T-cell (primary cell): ENCODE data around the gene AMACR. TPM values are rescaled to one million over a fixed set of nuclear protein-coding genes. Genes with fewer than 3 reads are reported as not detected.

ENCODE experiments used
- ATAC-seq, 4 experiments: fragments of 200-7000 bp in 3 of 4; fragments of 150-1000 bp in 1 of 4; cut with Tn5 transposase; replicated peaks in 1 of 4; 1 replicate in 3 of 4; 2 replicates in 1 of 4; pipeline ENCODE4 v1.10.0; 2021; ENCODE audit warnings: moderate library complexity in 3 of 4, mild to moderate bottlenecking in 2 of 4, moderate number of reproducible peaks in 1 of 4
- CTCF ChIA-PET, 2 donors: fragments of 300-600 bp; sonication (Branson Sonifier 250); formaldehyde crosslinking; loops; one replicate each; lab custom pipeline; 2022; ENCODE audit warnings: antibody characterized with exemption in 2 of 2; lab: Charles Lee
- POLR2A ChIA-PET, 2 donors: fragments of 300-600 bp; sonication (Branson Sonifier 250); formaldehyde crosslinking; loops; one replicate each; lab custom pipeline; 2022; ENCODE audit warnings: antibody characterized with exemption in 2 of 2; lab: Charles Lee
- DNase-seq, 35 experiments: peaks; one replicate each; pipeline versions ENCODE4 v3.0.0 to v3.0.0-alpha.2; 2013 to 2023
- H3K27ac ChIP-seq: one replicate; pipeline ENCODE4 v1.5.1; 2013; ENCODE audit warnings: low read length
- H3K27me3 ChIP-seq, 2 experiments: replicated peaks in 1 of 2; 1 replicate in 1 of 2; 2 replicates in 1 of 2; pipeline versions ENCODE4 v1.6.1 to v1.7.0; 2013; ENCODE audit warnings: low read length in 1 of 2, mixed read lengths in 1 of 2; ENCODE audit not compliant: control insufficient read depth in 2 of 2, insufficient read depth in 2 of 2; ENCODE audit errors: extremely low read depth in 1 of 2
- H3K36me3 ChIP-seq, 2 donors: 1 replicate in 1 of 2; 2 replicates in 1 of 2; pipeline versions ENCODE4 v1.6.1 to v1.7.0; 2013; ENCODE audit warnings: low read length in 1 of 2; ENCODE audit not compliant: control insufficient read depth in 2 of 2, insufficient read depth in 1 of 2; ENCODE audit errors: extremely low read depth in 1 of 2
- H3K4me1 ChIP-seq, 2 experiments: 1 replicate in 1 of 2; 2 replicates in 1 of 2; pipeline versions ENCODE4 v1.6.1 to v1.7.0; 2013; ENCODE audit warnings: low read length in 2 of 2, mixed read lengths in 1 of 2; ENCODE audit not compliant: insufficient read depth in 2 of 2, control insufficient read depth in 1 of 2; ENCODE audit errors: extremely low read depth in 1 of 2
- H3K4me3 ChIP-seq, 2 donors: 1 replicate in 1 of 2; 2 replicates in 1 of 2; pipeline versions ENCODE4 v1.5.1 to v1.7.0; 2013; ENCODE audit warnings: mild to moderate bottlenecking in 2 of 2, low read length in 1 of 2, moderate library complexity in 1 of 2; ENCODE audit not compliant: control insufficient read depth in 1 of 2; ENCODE audit errors: extremely low read depth in 1 of 2
- H3K9me3 ChIP-seq: 2 replicates; pipeline ENCODE4 v1.7.0; 2013
- H3K27ac Mint-ChIP-seq, 2 donors: one replicate each; pipeline ENCODE4 v1.8.0; 2020 to 2021; ENCODE audit warnings: mild to moderate bottlenecking in 2 of 2, mixed read lengths in 2 of 2
- H3K27me3 Mint-ChIP-seq, 2 donors: one replicate each; pipeline ENCODE4 v1.8.0; 2021 to 2022; ENCODE audit warnings: mixed read lengths in 2 of 2
- H3K36me3 Mint-ChIP-seq: one replicate; pipeline ENCODE4 v1.8.0; 2021; ENCODE audit warnings: mixed read lengths
- H3K4me1 Mint-ChIP-seq, 3 donors: one replicate each; pipeline ENCODE4 v1.8.0; 2020 to 2022; ENCODE audit warnings: mixed read lengths in 3 of 3, mild to moderate bottlenecking in 1 of 3
- H3K4me3 Mint-ChIP-seq, 3 donors: one replicate each; pipeline ENCODE4 v1.8.0; 2020 to 2022; ENCODE audit warnings: mild to moderate bottlenecking in 3 of 3, mixed read lengths in 3 of 3, moderate library complexity in 3 of 3
- H3K9me3 Mint-ChIP-seq, 3 donors: one replicate each; pipeline ENCODE4 v1.8.0; 2020 to 2022; ENCODE audit warnings: mixed read lengths in 3 of 3
- WGBS: methylation state at CpG from one replicate; pipeline ENCODE4 v1.1.5; 2013; ENCODE audit warnings: missing lambda C conversion rate; ENCODE audit not compliant: insufficient coverage; 5-methylcytosine and 5-hydroxymethylcytosine counted together
- total RNA-seq, 35 experiments: library from RNA in 6 of 35; stranded (reverse) in 6 of 35; fragments of 120-200 nt in 1 of 35; gene quantifications; one replicate each; pipeline versions ENCODE4 v1.2.1 to v1.2.4 and lab custom pipeline; 2013 to 2026

Gene AMACR
- total RNA-seq: 1 to 10 TPM; 2.6 to 6.9 (median 3.9) TPM
- 6.0 TPM for total RNA-seq (2013)
- 0 to 1.1 (median 0.19) reads per million in 29 experiments for total RNA-seq (lab: John Stamatoyannopoulos, UW)

DNA sequence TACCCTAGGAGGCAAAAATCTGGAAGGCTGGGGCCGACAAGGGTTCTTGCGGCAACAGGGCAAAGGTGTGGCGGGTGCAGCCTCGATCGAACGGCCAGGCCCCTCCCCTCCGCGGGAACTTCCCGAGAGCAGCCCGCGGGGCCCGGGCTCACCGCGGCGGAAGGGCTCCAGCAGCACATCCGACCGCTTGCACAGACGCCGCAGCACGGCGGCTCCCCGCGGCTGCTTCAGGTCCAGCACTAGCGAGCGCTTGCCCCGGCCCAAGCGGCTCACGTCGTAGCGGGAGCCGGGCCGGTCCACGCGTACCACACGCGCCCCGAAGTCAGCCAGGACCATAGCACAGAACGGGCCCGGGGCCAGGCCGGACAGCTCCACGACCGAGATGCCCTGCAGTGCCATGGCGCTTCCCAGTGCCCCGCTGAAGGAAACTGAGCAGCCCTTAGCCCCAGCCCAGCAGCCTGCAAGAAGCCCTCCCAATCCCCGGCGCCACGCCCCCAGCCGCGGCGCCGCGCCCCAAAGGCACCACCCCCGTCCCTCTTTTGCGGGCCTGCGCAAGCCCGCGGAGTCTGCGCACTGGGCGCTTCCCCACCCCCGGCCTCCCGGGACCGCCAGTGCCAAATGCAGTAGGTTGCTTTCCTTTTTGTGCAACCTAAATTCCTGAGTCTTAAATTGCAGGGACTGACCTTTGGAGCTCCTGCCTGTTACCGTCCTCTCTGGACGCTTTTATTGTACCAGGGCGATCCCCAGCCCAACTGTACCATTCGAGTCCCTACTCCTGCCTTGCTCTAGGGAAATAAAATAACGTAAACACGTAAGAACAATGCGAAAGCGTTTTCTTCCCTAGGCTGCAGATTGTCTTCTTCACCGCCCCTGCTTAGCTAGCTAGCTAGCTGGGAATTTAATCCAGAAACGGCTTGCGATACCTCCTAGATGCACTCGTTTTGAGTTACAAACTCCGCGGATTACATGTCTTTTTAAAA, at the start of gene AMACR:
Gene AMACR, minus strand, starts transcription at position 430 of the 980 bp plus-strand sequence. Its CDS starts 31 bp downstream, at position 399.
- under 1% methylated on average over 70 of the region's 76 CpGs for WGBS
- Histone ChIP-seq H3K27ac (peak within 1 kb of the TSS; percentile 84), H3K36me3 (peaks cover 0 to 10% of the 10 kb centered on the region in 2 donors), H3K4me1 (peaks cover 9 to 16% of the 10 kb centered on the region in 2 experiments), H3K9me3 (no peaks in the 10 kb centered on the region), H3K27me3 (no peaks in the 10 kb centered on the region), H3K4me3 (peak within 1 kb of the TSS; percentile 69 to 85)
- peak; percentile 86 to 94 (median 92) for ATAC-seq
- POLR2A ChIA-PET: interaction anchor here in 1 of 2 donors (0.6 kb wide), 1 partner anchor 567 kb away, joined by 3 read pairs; the partner anchor contains the start of gene TARS1
- Mint-ChIP-seq H3K4me3 (peak within 1 kb of the TSS; percentile 90 to 95 (median 93)), H3K27me3 (peaks cover 0 to 3% of the 10 kb centered on the region in 2 donors), H3K4me1 (peaks cover 22 to 31% (median 29%) of the 10 kb centered on the region in 3 donors), H3K36me3 (peaks cover 21% of the 10 kb centered on the region), H3K9me3 (no peaks in the 10 kb centered on the region), H3K27ac (peak within 1 kb of the TSS; percentile 96 to 98)
- CTCF ChIA-PET: interaction anchor here (0.6 to 1.2 kb wide), 3 partner anchors 11 to 552 kb away, joined by 3 read pairs; no protein-coding TSS in a partner anchor
- peak; percentile 61 to 95 (median 85) for DNase-seq

DNA sequence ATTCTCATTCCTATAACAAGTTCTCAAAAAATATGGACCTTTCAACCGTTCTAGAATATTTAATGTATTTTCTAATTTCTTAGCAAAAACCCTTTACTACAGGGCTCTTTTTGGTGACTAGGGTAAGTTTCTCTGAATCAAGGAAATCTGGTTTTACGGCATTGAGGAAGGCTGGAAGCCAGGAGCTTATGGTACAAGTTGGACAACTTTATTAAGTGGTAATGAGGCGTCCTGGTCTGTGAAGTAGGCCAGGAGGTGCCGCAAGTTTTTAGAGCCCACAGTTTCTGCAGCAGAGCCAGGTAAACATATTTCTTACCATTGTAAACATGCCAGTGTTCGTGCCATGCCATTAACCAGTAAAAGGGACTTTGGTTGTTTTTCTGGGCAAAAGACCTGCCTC, 49.7 kb upstream of the AMACR start:
- no peaks in the 10 kb centered on the region for H3K4me1 Mint-ChIP-seq
- H3K4me3 ChIP-seq: no peak overlapping the region
- no peak overlapping the region for H3K27ac Mint-ChIP-seq
- no peaks in the 10 kb centered on the region for H3K9me3 Mint-ChIP-seq
- 100% methylated on average over 2 of the region's 5 CpGs for WGBS
- DNase-seq: no peak
- peaks cover 54% of the 10 kb centered on the region for H3K36me3 Mint-ChIP-seq
- H3K4me3 Mint-ChIP-seq: no peak overlapping the region
- no peaks in the 10 kb centered on the region for H3K27me3 ChIP-seq
- no peak overlapping the region for H3K27ac ChIP-seq
- H3K4me1 ChIP-seq: no peaks in the 10 kb centered on the region
- H3K9me3 ChIP-seq: no peaks in the 10 kb centered on the region
- ChIA-PET CTCF (no interaction called here), POLR2A (no interaction called here)
- no peak for ATAC-seq
- no peaks in the 10 kb centered on the region for H3K36me3 ChIP-seq
- no peaks in the 10 kb centered on the region for H3K27me3 Mint-ChIP-seq

DNA sequence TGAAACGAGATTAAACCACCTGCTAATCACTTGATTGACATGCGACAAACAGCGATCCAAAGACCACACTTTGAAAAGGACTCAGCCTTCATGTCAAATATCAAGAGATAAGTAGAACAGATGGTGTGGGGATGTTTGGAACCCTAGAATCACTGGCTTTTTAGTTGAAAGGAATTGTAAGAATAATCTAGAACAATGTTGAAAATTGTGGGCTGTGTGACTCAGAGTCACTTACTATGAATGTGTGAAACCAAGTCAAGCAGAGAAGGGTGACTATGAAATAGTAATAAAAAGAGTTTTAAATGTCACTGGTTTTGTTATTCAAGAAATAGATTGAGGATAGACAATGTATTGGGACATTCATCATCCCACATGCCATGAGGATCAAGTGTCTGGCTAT, 49.3 kb upstream of the AMACR start:
- no CpG with 5 or more reads among the region's 3 CpGs for WGBS
- no peak for ATAC-seq
- POLR2A ChIA-PET: no interaction called here

DNA sequence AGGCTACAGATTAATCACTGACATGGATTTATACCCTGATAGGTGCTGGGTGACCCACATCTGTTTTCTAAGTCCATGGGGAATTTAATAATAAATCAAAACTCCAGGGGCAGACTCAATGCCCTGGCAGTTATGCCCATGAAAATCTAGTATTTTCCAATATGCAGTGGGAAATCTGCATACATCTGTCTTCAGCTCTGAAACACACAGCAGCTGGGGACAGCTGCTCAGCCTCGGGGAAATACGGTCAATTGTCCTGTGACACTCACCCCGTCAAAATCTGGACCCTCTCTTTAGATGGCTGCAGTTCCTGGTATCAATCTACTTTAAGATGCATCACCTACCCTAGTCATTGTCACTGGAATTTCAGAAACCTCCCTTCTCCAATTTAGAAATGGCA, 47.8 kb upstream of the AMACR start:
- Mint-ChIP-seq H3K9me3 (no peaks in the 10 kb centered on the region), H3K27me3 (no peaks in the 10 kb centered on the region), H3K4me3 (no peak overlapping the region), H3K4me1 (no peaks in the 10 kb centered on the region), H3K27ac (no peak overlapping the region), H3K36me3 (peaks cover 53% of the 10 kb centered on the region)
- ChIA-PET POLR2A (no interaction called here), CTCF (no interaction called here)
- H3K4me3 ChIP-seq: no peak overlapping the region
- ATAC-seq: no peak
- H3K9me3 ChIP-seq: no peaks in the 10 kb centered on the region
- WGBS: 100% methylated on average over 3 of the region's 3 CpGs
- H3K36me3 ChIP-seq: peaks cover 0 to 4% of the 10 kb centered on the region in 2 donors
- no peaks in the 10 kb centered on the region for H3K4me1 ChIP-seq
- no peak for DNase-seq
- H3K27me3 ChIP-seq: no peaks in the 10 kb centered on the region
- no peak overlapping the region for H3K27ac ChIP-seq

More for the DNA sequence above, 49.3 kb upstream of the AMACR start:
- CTCF ChIA-PET: no interaction called here
- no peaks in the 10 kb centered on the region for H3K36me3 ChIP-seq
- H3K4me3 ChIP-seq: no peak overlapping the region
- Mint-ChIP-seq H3K4me1 (no peaks in the 10 kb centered on the region), H3K27me3 (no peaks in the 10 kb centered on the region), H3K9me3 (no peaks in the 10 kb centered on the region), H3K4me3 (no peak overlapping the region), H3K36me3 (peaks cover 54% of the 10 kb centered on the region), H3K27ac (no peak overlapping the region)
- H3K27ac ChIP-seq: no peak overlapping the region
- H3K27me3 ChIP-seq: no peaks in the 10 kb centered on the region
- no peak for DNase-seq
- no peaks in the 10 kb centered on the region for H3K9me3 ChIP-seq
- H3K4me1 ChIP-seq: no peaks in the 10 kb centered on the region

DNA sequence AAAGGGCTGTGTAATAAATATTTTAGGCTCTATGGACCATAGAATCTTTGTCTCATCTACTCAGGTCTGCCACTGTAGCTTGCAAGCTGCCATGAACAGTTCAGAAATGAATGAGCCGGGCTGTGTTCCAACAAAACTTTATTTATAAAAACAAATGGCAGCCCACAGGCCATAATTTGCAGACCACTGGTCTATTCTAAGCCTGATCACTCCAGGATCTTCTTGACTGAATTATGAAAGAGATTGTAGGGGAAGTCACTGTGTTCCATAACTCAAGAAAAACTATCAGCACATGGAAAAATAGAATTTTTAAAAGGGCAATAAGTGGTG, 46.5 kb upstream of the AMACR start:
- WGBS: no CpG with 5 or more reads among the region's 1 CpG
- peaks cover 2 to 8% of the 10 kb centered on the region in 2 donors for H3K36me3 ChIP-seq
- Mint-ChIP-seq H3K27me3 (no peaks in the 10 kb centered on the region), H3K4me1 (no peaks in the 10 kb centered on the region), H3K27ac (no peak overlapping the region), H3K9me3 (no peaks in the 10 kb centered on the region), H3K36me3 (peaks cover 58% of the 10 kb centered on the region), H3K4me3 (no peak overlapping the region)
- no peaks in the 10 kb centered on the region for H3K9me3 ChIP-seq
- H3K27me3 ChIP-seq: no peaks in the 10 kb centered on the region
- ATAC-seq (no peak), DNase-seq (no peak)
- CTCF ChIA-PET: no interaction called here
- H3K4me1 ChIP-seq: no peaks in the 10 kb centered on the region
- POLR2A ChIA-PET: no interaction called here
- H3K4me3 ChIP-seq: no peak overlapping the region
- H3K27ac ChIP-seq: no peak overlapping the region

DNA sequence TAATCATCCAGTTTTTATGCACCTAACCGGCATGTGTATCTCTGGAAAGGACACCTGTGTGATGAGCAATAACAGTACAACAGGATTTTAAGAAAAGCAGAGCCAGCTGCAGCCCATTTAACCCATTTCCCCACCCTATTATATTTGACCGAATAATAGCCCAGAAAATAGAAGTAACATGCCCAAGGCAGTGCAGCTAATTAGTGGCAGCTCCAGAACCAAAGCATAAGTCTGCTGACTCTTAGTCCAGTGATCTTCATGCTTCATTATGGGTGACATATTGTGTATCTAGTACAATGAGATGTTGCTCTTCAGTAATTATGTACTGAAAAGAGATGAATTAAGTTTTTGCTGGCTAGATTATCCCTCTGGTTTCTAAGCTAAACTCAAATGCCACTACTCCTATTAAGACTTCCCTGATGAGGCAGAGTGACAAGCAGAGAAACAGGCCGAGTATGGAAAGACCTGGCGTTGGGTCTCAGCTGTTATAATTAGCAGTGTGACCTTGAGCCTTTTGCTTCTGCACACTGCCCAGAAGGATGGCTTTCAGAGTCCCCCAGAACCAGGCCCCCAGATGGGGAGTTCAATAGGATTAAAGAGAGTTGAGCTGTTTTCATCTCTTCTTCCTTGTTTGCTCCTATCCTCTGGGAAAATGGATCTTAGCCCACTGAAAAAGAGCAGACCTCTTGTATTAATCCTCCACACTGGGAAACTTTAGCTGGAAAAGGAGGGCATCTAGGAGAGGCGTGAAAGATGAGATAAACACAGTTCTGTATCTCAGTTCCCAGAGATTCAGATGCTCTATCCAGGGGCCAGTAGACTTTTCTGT, 45.9 kb upstream of the AMACR start:
- Histone ChIP-seq H3K27me3 (no peaks in the 10 kb centered on the region), H3K4me1 (no peaks in the 10 kb centered on the region), H3K36me3 (peaks cover 2 to 8% of the 10 kb centered on the region in 2 donors), H3K27ac (no peak overlapping the region), H3K9me3 (no peaks in the 10 kb centered on the region), H3K4me3 (no peak overlapping the region)
- Mint-ChIP-seq H3K36me3 (peaks cover 55% of the 10 kb centered on the region), H3K4me1 (no peaks in the 10 kb centered on the region), H3K27me3 (no peaks in the 10 kb centered on the region), H3K4me3 (no peak overlapping the region), H3K27ac (no peak overlapping the region), H3K9me3 (no peaks in the 10 kb centered on the region)
- ATAC-seq (no peak), DNase-seq (no peak)
- CTCF ChIA-PET: no interaction called here
- POLR2A ChIA-PET: no interaction called here
- 82% methylated on average over 2 of the region's 5 CpGs for WGBS
